PC-3 (cell line): ENCODE data around the gene NBDY.
"Not testable (repeated sequence)": the region's sequence is repeated elsewhere in the genome, so short reads cannot be mapped to it uniquely, and the experiment has no call there.

Source experiments
- CTCF ChIP-seq: fragments of 300-600 bp; sonication (generic); conservative IDR thresholded peaks from 2 replicates; pipeline ENCODE4 v1.5.1; 2017; ENCODE audit warnings: antibody characterized with exemption, low read depth, mild to moderate bottlenecking, low read length
- EZH2 ChIP-seq: fragments of 300-600 bp; sonication (generic); IDR thresholded peaks from one replicate; pipeline ENCODE4 v1.6.1; 2017; ENCODE audit warnings: antibody characterized with exemption, mild to moderate bottlenecking, low read length; ENCODE audit not compliant: unreplicated experiment
- EZH2phosphoT487 ChIP-seq: fragments of 300-600 bp; sonication (generic); IDR thresholded peaks from 2 replicates; pipeline ENCODE4 v1.6.1; 2018; ENCODE audit warnings: mild to moderate bottlenecking, antibody characterized with exemption, low read length, borderline replicate concordance

- not testable (repeated sequence) for TF ChIP-seq CTCF, EZH2phosphoT487, EZH2
Measured at GRCh38 chrX:56772675-56773521, 43.9 kb downstream of the NBDY start.
